Body of pancreas (tissue), 4 donors: ENCODE results near the gene DIS3L.
"Not testable (repeated sequence)": the region's sequence is repeated elsewhere in the genome, so short reads cannot be mapped to it uniquely, and the experiment has no call there.

Experiments
- POLR2A ChIP-seq, 3 donors: fragments of 450-650 bp; IDR thresholded peaks; one replicate each; pipeline ENCODE4 v1.6.1; 2016; ENCODE audit warnings: antibody characterized with exemption in 3 of 3, mild to moderate bottlenecking in 2 of 3
- TF ChIP-seq, protein P1 (sequence below), 7 experiments: fragments of 450-650 bp in 4 of 7; fragments of 200-600 bp in 3 of 7; sonication (generic) in 3 of 7; IDR thresholded peaks; one replicate each; pipeline ENCODE4 v1.5.1; 2016 to 2019; ENCODE audit warnings: antibody characterized with exemption in 7 of 7

GRCh38 chr15:66381376-66381775 is 88.0 kb downstream of the DIS3L start:
- TF ChIP-seq, protein P1, sequence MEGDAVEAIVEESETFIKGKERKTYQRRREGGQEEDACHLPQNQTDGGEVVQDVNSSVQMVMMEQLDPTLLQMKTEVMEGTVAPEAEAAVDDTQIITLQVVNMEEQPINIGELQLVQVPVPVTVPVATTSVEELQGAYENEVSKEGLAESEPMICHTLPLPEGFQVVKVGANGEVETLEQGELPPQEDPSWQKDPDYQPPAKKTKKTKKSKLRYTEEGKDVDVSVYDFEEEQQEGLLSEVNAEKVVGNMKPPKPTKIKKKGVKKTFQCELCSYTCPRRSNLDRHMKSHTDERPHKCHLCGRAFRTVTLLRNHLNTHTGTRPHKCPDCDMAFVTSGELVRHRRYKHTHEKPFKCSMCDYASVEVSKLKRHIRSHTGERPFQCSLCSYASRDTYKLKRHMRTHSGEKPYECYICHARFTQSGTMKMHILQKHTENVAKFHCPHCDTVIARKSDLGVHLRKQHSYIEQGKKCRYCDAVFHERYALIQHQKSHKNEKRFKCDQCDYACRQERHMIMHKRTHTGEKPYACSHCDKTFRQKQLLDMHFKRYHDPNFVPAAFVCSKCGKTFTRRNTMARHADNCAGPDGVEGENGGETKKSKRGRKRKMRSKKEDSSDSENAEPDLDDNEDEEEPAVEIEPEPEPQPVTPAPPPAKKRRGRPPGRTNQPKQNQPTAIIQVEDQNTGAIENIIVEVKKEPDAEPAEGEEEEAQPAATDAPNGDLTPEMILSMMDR (IDR thresholded peaks at IDR 0.05), result not testable (repeated sequence)
- TF ChIP-seq POLR2A (IDR thresholded peaks at IDR 0.05), result not testable (repeated sequence)
